Right ventricle myocardium inferior (tissue), 1 donor: Measurements from ENCODE around the gene SERP2. TPM values are rescaled to one million over a fixed set of nuclear protein-coding genes. Genes with fewer than 3 reads are reported as not detected.
A peak's percentile ranks its signal among the peaks of the same experiment; 100 is the strongest.

Experiments
- ATAC-seq: fragments of 200-7000 bp; cut with Tn5 transposase; one replicate; pipeline ENCODE4 v1.9.1; 2020; ENCODE audit warnings: mild to moderate bottlenecking, moderate library complexity
- DNase-seq: peaks from one replicate; pipeline ENCODE4 v3.0.0; 2021; ENCODE audit errors: missing footprints
- intact Hi-C: fragments of 100-400 bp; cut with DNase I; formaldehyde crosslinking; loops from one replicate; pipeline ENCODE4 v1.11.0; 2022
- total RNA-seq: library from RNA; stranded (reverse); fragmentation: NEBNext Ultra II Directional; extraction: Animal tissue kit (Norgen Biotek cat#: 25700); gene quantifications from one replicate; pipeline ENCODE4 v1.2.1, GENCODE V29; 2021
- donor health status: DM: no; HTN: yes; CAD: no; lungs with severe emphysema.

The SERP2 gene
- total RNA-seq, 1 donor from 2014 or later: 15.7 TPM

GRCh38 chr13:44421853-44422525 is 48.4 kb downstream of the SERP2 start:
- intact Hi-C loops: no loop called here
- no peak for DNase-seq
- ATAC-seq: no peak

GRCh38 chr13:44422755-44423643 is 49.4 kb downstream of the SERP2 start:
- no peak for ATAC-seq
- intact Hi-C loops: no loop called here
- DNase-seq: no peak

- DNase-seq: no peak
- intact Hi-C loops: no loop called here
These were observed 50.2 kb downstream of the SERP2 start for GRCh38 chr13:44423824-44424223.

GRCh38 chr13:44425041-44425814 is 51.6 kb downstream of the SERP2 start:
- no peak for ATAC-seq
- intact Hi-C loops: no loop called here
- DNase-seq: no peak

More at GRCh38 chr13:44423824-44424223, 50.2 kb downstream of the SERP2 start:
- no peak for ATAC-seq

- intact Hi-C loops: no loop called here
- no peak for ATAC-seq
- DNase-seq: no peak
These were observed 52.1 kb downstream of the SERP2 start for GRCh38 chr13:44425815-44426078.

- ATAC-seq (no peak), DNase-seq (no peak)
- intact Hi-C loops: no loop called here
These were observed 52.8 kb downstream of the SERP2 start for GRCh38 chr13:44426461-44426860.

- intact Hi-C loops: no loop called here
- no peak for ATAC-seq
- no peak for DNase-seq
These were observed 55.7 kb downstream of the SERP2 start for GRCh38 chr13:44429311-44429710.

GRCh38 chr13:44431150-44431549 is 57.5 kb downstream of the SERP2 start:
- no peak for ATAC-seq
- no peak for DNase-seq
- intact Hi-C loops: loop anchor here (5.0 kb wide), 1 partner anchor 49 kb away; no protein-coding TSS in a partner anchor

GRCh38 chr13:44432650-44433049 is 59.0 kb downstream of the SERP2 start:
- DNase-seq (no peak), ATAC-seq (no peak)
- intact Hi-C loops: loop anchor here (5.0 kb wide), 1 partner anchor 50 kb away; no protein-coding TSS in a partner anchor

GRCh38 chr13:44433863-44434765 is 60.5 kb downstream of the SERP2 start:
- no peak for DNase-seq
- intact Hi-C loops: loop anchor here (5.0 kb wide), 1 partner anchor 52 kb away; no protein-coding TSS in a partner anchor

GRCh38 chr13:44434766-44435141 is 61.1 kb downstream of the SERP2 start:
- DNase-seq (no peak), ATAC-seq (no peak)
- intact Hi-C loops: loop anchor here (1.0 to 5.0 kb wide), 3 partner anchors 52 to 292 kb away; no protein-coding TSS in a partner anchor

More at GRCh38 chr13:44433863-44434765, 60.5 kb downstream of the SERP2 start:
- ATAC-seq: no peak

- DNase-seq (peak; percentile 93), ATAC-seq (peak; percentile 75)
- intact Hi-C loops: loop anchor here (1.0 to 5.0 kb wide), 2 partner anchors 198 to 293 kb away; no protein-coding TSS in a partner anchor
These were observed 61.7 kb downstream of the SERP2 start for GRCh38 chr13:44435142-44435918.

- no peak for ATAC-seq
- intact Hi-C loops: loop anchor here (1.0 to 5.0 kb wide), 6 partner anchors 131 to 450 kb away; no protein-coding TSS in a partner anchor
- no peak for DNase-seq
These were observed 62.4 kb downstream of the SERP2 start for GRCh38 chr13:44435919-44436510.

- peak; percentile 94 for DNase-seq
- intact Hi-C loops: loop anchor here (1.0 to 5.0 kb wide), 6 partner anchors 132 to 450 kb away; no protein-coding TSS in a partner anchor
- peak; percentile 93 for ATAC-seq
These were observed 63.1 kb downstream of the SERP2 start for GRCh38 chr13:44436589-44437337.

- intact Hi-C loops: loop anchor here (1.0 to 5.0 kb wide), 7 partner anchors 133 to 529 kb away; no protein-coding TSS in a partner anchor
- ATAC-seq (no peak), DNase-seq (no peak)
These were observed 64.0 kb downstream of the SERP2 start for GRCh38 chr13:44437356-44438233.
